ENCODE measurements around the gene FAM170B. TPM values are rescaled to one million over a fixed set of nuclear protein-coding genes. Genes with fewer than 3 reads are reported as not detected.

The FAM170B gene
- total RNA-seq, 6 donors from 2014 or later, result 0.24 TPM; not detected in 5

DNA sequence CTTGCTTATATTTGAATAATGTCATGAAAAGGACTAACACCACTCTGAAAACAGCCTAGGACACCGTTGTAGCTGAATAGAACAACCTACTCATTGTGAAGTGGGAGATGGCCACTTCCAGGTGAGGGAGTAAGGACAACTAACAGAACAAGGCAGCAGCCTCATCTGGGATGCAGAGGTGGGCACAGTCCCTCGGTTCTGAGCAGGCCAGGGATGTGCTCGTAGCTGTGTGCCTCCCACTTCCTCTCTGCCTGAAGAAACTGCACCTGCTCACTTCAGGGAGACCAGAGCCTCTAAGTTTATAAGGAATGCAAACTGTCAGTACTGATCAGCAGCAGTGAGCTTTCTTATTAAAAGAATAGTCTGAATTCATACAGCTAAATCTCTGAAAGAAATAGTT, 21.0 kb downstream of the FAM170B start:
- Histone ChIP-seq H3K36me3 (no peaks in the 10 kb centered on the region), H3K27me3 (no peaks in the 10 kb centered on the region), H3K9me3 (no peaks in the 10 kb centered on the region), H3K27ac (peak overlapping the region in 1 of 4 donors; percentile 86), H3K4me1 (peaks cover 0 to 34% (median 17%) of the 10 kb centered on the region in 4 donors), H3K4me3 (no peak overlapping the region)
- TF ChIP-seq POLR2AphosphoS5 (IDR thresholded peaks at IDR 0.05) (no peak), EP300 (IDR thresholded peaks at IDR 0.05) (no peak), POLR2A (IDR thresholded peaks at IDR 0.05) (no peak)
- TF ChIP-seq, protein P1, sequence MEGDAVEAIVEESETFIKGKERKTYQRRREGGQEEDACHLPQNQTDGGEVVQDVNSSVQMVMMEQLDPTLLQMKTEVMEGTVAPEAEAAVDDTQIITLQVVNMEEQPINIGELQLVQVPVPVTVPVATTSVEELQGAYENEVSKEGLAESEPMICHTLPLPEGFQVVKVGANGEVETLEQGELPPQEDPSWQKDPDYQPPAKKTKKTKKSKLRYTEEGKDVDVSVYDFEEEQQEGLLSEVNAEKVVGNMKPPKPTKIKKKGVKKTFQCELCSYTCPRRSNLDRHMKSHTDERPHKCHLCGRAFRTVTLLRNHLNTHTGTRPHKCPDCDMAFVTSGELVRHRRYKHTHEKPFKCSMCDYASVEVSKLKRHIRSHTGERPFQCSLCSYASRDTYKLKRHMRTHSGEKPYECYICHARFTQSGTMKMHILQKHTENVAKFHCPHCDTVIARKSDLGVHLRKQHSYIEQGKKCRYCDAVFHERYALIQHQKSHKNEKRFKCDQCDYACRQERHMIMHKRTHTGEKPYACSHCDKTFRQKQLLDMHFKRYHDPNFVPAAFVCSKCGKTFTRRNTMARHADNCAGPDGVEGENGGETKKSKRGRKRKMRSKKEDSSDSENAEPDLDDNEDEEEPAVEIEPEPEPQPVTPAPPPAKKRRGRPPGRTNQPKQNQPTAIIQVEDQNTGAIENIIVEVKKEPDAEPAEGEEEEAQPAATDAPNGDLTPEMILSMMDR (IDR thresholded peaks at IDR 0.05), result no peak
- DNase-seq (no peak), ATAC-seq (ENCODE audit: low FRiP score in 2 of 2) (no peak)
- WGBS, 2 donors, result 53 to 68% methylated on average over 3 of the region's 3 CpGs

DNA sequence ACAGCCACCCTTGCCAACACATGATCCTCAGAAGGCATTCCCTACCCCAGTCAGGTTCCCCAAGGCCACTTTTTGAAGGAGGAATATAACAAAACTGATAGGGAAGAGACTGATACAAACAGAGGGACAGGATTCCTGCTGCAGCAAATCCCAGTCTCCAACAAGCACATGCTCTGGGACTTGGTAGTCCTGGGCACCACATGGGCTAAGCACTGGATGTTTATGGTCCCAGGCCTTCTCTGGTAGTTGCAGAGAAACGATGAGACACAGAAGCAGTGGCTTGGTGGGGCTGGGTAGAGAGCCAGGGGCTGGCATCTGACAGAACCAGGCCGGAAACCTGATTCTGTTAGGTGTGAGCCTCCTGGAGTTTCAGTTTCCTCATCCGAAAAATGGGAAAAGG, 21.7 kb downstream of the FAM170B start:
- no peaks in the 10 kb centered on the region for H3K27me3 ChIP-seq
- 80 to 81% methylated on average over 3 of the region's 3 CpGs for WGBS, 2 donors
- no peak overlapping the region for H3K27ac ChIP-seq

DNA sequence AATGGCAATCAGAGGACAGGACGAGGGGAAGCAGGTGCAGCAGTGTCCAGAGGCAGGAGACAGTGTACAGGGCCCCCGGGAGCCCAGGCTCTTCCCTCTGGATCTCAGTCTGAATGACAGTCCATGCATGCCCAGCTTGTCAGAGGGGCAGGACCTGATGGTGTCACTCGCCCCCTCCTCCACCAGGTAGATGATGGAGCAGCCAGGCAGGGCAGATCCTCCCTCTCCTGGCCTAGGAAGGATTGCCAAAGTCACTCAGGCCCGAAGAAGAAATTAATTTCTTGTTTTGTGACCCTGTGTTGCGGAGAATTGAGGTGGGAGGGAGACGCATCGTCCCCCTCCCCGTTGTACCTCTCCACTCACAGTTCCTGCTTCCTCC, 22.5 kb downstream of the FAM170B start:
- no peak for DNase-seq
- Histone ChIP-seq H3K9me3 (no peaks in the 10 kb centered on the region), H3K27me3 (no peaks in the 10 kb centered on the region), H3K4me3 (no peak overlapping the region), H3K4me1 (peaks cover 3 to 49% (median 27%) of the 10 kb centered on the region in 4 donors), H3K27ac (no peak overlapping the region), H3K36me3 (no peaks in the 10 kb centered on the region)
- ATAC-seq (ENCODE audit: low FRiP score in 2 of 2), result no peak
- TF ChIP-seq POLR2A (IDR thresholded peaks at IDR 0.05) (no peak), EP300 (IDR thresholded peaks at IDR 0.05) (no peak), POLR2AphosphoS5 (IDR thresholded peaks at IDR 0.05) (no peak)
- TF ChIP-seq, protein P1 (IDR thresholded peaks at IDR 0.05), result no peak
- WGBS, 2 donors, result 55 to 74% methylated on average over 8 of the region's 8 CpGs

More for the DNA sequence above, 21.7 kb downstream of the FAM170B start:
- no peaks in the 10 kb centered on the region for H3K9me3 ChIP-seq
- ATAC-seq (ENCODE audit: low FRiP score in 2 of 2), result no peak
- no peak for DNase-seq
- no peak overlapping the region for H3K4me3 ChIP-seq
- TF ChIP-seq EP300 (IDR thresholded peaks at IDR 0.05) (no peak), POLR2AphosphoS5 (IDR thresholded peaks at IDR 0.05) (no peak), POLR2A (IDR thresholded peaks at IDR 0.05) (no peak)
- TF ChIP-seq, protein P1 (IDR thresholded peaks at IDR 0.05), result no peak
- peaks cover 1 to 41% (median 20%) of the 10 kb centered on the region in 4 donors for H3K4me1 ChIP-seq
- H3K36me3 ChIP-seq, result no peaks in the 10 kb centered on the region

DNA sequence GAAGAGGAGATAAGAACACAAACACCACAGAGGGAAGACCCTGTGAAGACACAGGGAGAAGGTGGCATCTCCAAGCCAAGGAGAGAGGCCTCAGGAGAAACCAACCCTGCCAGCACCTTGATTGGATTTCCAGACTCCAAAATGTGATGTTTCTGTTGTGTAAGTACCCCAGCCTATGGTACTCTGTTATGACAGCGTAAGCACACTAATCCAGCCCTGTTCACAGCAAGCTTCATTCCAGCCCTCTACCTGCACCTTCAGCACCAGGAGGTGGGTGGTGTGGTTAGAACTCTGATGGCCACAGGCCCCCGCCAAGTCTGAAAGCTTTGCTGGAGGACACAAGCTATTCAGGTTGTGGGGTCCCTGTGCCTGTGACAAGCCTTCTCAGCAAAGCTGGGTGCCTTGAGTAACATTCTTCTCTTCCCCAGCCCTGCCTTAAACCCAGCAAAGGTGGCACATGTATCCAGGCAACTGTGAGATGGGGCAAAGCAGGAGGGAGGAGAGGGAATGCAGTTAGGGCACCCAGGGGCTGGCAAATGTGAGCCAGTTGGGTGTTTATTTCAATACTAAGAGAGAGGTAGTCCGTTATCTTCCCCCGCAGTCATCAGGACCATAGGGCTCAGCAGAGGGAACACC, 23.0 kb downstream of the FAM170B start:
- peaks cover 3 to 51% (median 29%) of the 10 kb centered on the region in 4 donors for H3K4me1 ChIP-seq
- H3K4me3 ChIP-seq, result no peak overlapping the region
- H3K27ac ChIP-seq, result peak overlapping the region in 2 of 4 donors; percentile 10 to 59
- ATAC-seq (ENCODE audit: low FRiP score in 2 of 2), result no peak
- no peaks in the 10 kb centered on the region for H3K27me3 ChIP-seq
- no peak for DNase-seq
- H3K36me3 ChIP-seq, result no peaks in the 10 kb centered on the region
- no peaks in the 10 kb centered on the region for H3K9me3 ChIP-seq
- TF ChIP-seq POLR2AphosphoS5 (IDR thresholded peaks at IDR 0.05), result no peak
- TF ChIP-seq, protein P1 (IDR thresholded peaks at IDR 0.05), result no peak
- no peak for TF ChIP-seq EP300 (IDR thresholded peaks at IDR 0.05)
- TF ChIP-seq POLR2A (IDR thresholded peaks at IDR 0.05), result no peak
- 90 to 96% methylated on average over 4 of the region's 4 CpGs for WGBS, 2 donors
